Right kidney (tissue), 1 donor: ENCODE data around the gene NPHS2.
"Not testable (repeated sequence)": the region's sequence is repeated elsewhere in the genome, so short reads cannot be mapped to it uniquely, and the experiment has no call there.

Experiments
- DNase-seq: peaks from one replicate; pipeline ENCODE4 v3.0.0-alpha.2; 2016

NPHS2 gene

DNA sequence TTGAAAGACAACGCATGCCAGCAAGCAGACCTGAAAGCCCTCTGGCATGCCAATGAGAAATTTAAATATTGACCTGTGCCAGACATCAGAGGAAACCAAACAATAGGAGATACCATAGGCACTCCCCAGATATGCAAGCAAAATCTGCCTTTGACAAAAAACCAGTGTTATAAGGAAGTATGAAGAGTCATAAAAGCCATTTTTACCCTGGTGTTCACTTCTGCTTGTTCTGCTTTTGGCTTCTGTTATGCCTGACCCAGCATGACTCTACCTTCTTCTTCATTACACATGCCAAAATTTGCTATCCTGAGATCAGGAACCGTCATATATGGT, 26.4 kb downstream of the NPHS2 start:
- DNase-seq: no peak

GRCh38 chr1:179548666-179549367, 26.9 kb downstream of the NPHS2 start:
- no peak for DNase-seq

DNA sequence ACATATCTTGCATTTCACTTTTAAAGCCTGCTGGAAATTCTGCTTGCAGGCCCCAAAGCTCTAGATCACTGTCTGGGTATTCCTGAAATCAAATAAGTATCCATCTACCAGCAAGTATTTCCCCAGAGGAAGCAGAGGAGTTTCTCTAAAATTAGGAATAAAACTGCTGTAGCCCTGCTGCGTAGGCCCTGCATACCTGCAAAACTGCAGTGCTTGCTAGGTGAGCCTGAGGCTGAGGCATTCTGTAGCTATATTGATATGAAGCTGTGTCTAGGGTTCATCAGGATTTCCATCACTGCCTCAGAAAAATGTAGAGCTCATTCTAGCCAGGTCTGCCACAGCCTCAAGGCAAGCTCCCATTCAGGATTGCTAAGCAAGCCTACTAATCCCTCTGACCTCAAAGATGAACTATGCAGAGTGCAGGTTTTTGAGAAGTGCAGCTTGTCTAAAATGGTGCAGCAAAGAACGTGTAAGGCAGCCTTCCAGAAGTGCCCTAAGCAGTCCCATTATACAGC, 28.7 kb downstream of the NPHS2 start:
- DNase-seq: no peak

GRCh38 chr1:179545321-179545720, 30.4 kb downstream of the NPHS2 start:
- no peak for DNase-seq

DNA sequence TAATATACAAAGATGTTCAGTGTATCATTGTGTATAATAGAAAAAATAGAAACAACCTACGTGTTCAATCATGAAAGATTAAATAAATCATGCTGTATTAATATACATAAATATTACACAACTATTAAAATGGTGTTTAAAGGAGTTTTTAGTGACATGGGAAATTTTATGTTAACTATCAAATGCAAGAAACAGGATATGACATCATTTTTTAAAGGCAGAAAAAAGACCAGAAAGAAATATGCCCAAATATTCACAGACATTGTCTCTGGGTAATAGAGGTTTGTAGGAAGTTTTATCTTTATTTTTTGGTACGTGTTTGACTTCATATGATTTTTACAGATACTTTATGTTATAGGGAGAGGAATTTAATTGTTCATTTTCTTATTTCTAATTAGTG, 34.0 kb downstream of the NPHS2 start:
- no peak for DNase-seq

- DNase-seq: no peak
Measured at GRCh38 chr1:179530352-179530751, 45.4 kb downstream of the NPHS2 start.

DNA sequence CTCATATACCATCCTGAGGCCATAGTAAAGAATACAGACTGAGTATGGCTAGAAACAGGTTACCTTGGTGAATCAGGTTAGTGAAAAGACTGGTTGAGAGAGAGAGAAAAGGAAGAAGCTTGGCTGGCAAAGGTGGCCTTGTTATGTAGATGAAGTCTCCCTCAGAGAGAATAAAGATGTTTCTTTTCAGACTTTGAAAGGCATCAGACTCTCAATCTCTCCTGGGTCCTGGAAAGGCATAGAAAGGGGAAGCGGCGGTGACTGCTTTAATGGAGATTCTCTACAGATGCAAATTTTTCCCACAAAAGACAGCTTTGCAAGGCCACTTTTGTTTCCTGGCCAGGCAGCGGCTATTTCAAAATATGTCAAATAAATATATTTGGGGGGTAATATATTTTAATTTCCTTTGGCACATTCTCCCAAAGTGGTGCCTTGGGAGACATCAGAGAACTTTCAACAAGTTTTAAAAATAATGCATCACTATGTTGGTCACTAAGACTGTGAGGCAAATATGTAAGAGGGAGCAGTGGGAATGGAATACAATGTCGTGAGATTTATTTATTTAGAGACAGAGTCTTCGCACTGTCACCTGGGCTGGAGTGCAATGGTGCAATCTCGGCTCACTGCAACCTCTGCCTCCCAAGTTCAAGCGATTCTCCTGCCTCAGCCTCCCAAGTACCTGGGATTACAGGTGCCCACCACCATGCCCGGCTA, 46.1 kb downstream of the NPHS2 start:
- DNase-seq: no peak

DNA sequence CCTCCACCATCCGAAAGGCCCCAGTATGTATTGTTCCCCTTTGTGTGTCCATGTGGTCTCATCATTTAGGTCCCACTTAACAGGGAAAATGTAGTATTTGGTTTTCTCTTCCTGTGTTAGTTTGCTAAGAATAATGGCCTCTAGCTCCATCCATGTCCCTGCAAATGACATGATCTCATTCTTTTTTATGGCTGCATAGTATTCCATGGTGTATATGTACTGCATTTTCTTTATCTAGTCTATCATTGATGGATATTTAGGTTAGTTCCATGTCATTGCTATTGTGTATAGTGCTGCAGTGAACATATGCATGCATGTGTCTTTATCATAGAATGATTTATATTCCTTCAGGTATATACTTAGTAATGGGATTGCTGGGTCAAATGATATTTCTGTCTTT, 57.2 kb downstream of the NPHS2 start:
- not testable (repeated sequence) for DNase-seq

- DNase-seq: no peak
Measured at GRCh38 chr1:179516976-179517705, 58.6 kb downstream of the NPHS2 start.

- DNase-seq: no peak
Measured at GRCh38 chr1:179510038-179510437, 65.7 kb downstream of the NPHS2 start.

- DNase-seq: no peak
Measured at GRCh38 chr1:179509384-179509783, 66.4 kb downstream of the NPHS2 start.

GRCh38 chr1:179506199-179506598, 69.5 kb downstream of the NPHS2 start:
- DNase-seq: no peak
